Uterus (tissue), 4 donors: Measurements from ENCODE around the gene NUP85. TPM values are rescaled to one million over a fixed set of nuclear protein-coding genes. Genes with fewer than 3 reads are reported as not detected.

ENCODE experiments used
- DNase-seq, 2 donors: peaks; one replicate each; pipeline ENCODE4 v3.0.0-alpha.2; 2019 to 2020
- H3K27ac ChIP-seq, 2 donors: fragments of 200-600 bp; sonication (generic); 1 replicate in 1 of 2; 2 replicates in 1 of 2; pipeline ENCODE4 v1.5.1; 2016 to 2018
- H3K27me3 ChIP-seq, 2 donors: fragments of 200-600 bp; sonication (generic); one replicate each; pipeline ENCODE4 v1.5.1; 2018 to 2019; ENCODE audit warnings: control low read depth in 1 of 2
- H3K36me3 ChIP-seq, 2 donors: fragments of 200-600 bp; sonication (generic); one replicate each; pipeline ENCODE4 v1.5.1; 2019; ENCODE audit warnings: control low read depth in 1 of 2
- H3K4me1 ChIP-seq, 2 donors: fragments of 200-600 bp; sonication (generic); one replicate each; pipeline ENCODE4 v1.5.1; 2018 to 2019; ENCODE audit warnings: control low read depth in 1 of 2
- H3K4me3 ChIP-seq, 2 donors: fragments of 200-600 bp; sonication (generic); 1 replicate in 1 of 2; 2 replicates in 1 of 2; pipeline ENCODE4 v1.5.1; 2018 to 2019; ENCODE audit warnings: mild to moderate bottlenecking in 1 of 2
- H3K9me3 ChIP-seq, 2 donors: fragments of 200-600 bp; sonication (generic); one replicate each; pipeline ENCODE4 v1.5.1; 2019; ENCODE audit warnings: control low read depth in 1 of 2
- CTCF ChIP-seq, 4 experiments: fragments of 200-600 bp in 2 of 4; fragments of 450-650 bp in 2 of 4; sonication (generic) in 2 of 4; IDR thresholded peaks; one replicate each; pipeline ENCODE4 v1.5.1; 2016 to 2019; ENCODE audit warnings: antibody characterized with exemption in 4 of 4, mild to moderate bottlenecking in 2 of 4, moderate library complexity in 1 of 4
- POLR2A ChIP-seq, 2 donors: fragments of 450-650 bp; IDR thresholded peaks; one replicate each; pipeline ENCODE4 v1.6.1; 2016; ENCODE audit warnings: antibody characterized with exemption in 2 of 2, mild to moderate bottlenecking in 1 of 2, moderate library complexity in 1 of 2
- intact Hi-C: fragments of 100-400 bp; cut with DNase I; formaldehyde crosslinking; loops from one replicate; pipeline ENCODE4 v1.15.1; 2023; ENCODE audit warnings: low total_unique reads
- total RNA-seq, 4 donors: library from RNA; depleted of rRNA in 3 of 4; stranded (reverse); fragments of >200 nt in 3 of 4; gene quantifications; one replicate each; pipeline versions ENCODE4 v1.1.0 to v1.2.4, GENCODE V29; 2014 to 2023
- donor health status: DM: yes; HTN: yes; CAD: no.

The NUP85 gene
- total RNA-seq, 4 donors from 2014 or later: 17.1 to 108 (median 39.1) TPM

- TF ChIP-seq POLR2A (IDR thresholded peaks at IDR 0.05): no peak
- TF ChIP-seq CTCF (IDR thresholded peaks at IDR 0.05): no peak
- Histone ChIP-seq H3K4me1 (peaks cover 0 to 7% of the 10 kb centered on the region in 2 donors), H3K27ac (no peak overlapping the region), H3K27me3 (no peaks in the 10 kb centered on the region), H3K4me3 (no peak overlapping the region), H3K9me3 (no peaks in the 10 kb centered on the region), H3K36me3 (no peaks in the 10 kb centered on the region)
- intact Hi-C loops: no loop called here
- no peak for DNase-seq
Measured at GRCh38 chr17:75265614-75266315, 60.3 kb downstream of the NUP85 start.

- intact Hi-C loops: no loop called here
- H3K4me1 ChIP-seq: peaks cover 0 to 7% of the 10 kb centered on the region in 2 donors
- H3K9me3 ChIP-seq: no peaks in the 10 kb centered on the region
- H3K27me3 ChIP-seq: no peaks in the 10 kb centered on the region
- no peak for TF ChIP-seq POLR2A (IDR thresholded peaks at IDR 0.05)
- TF ChIP-seq CTCF (IDR thresholded peaks at IDR 0.05): no peak
- H3K4me3 ChIP-seq: no peak overlapping the region
- no peak for DNase-seq
- no peaks in the 10 kb centered on the region for H3K36me3 ChIP-seq
- H3K27ac ChIP-seq: no peak overlapping the region
Measured at GRCh38 chr17:75266316-75267152, 61.1 kb downstream of the NUP85 start.

- H3K36me3 ChIP-seq: no peaks in the 10 kb centered on the region
- H3K27ac ChIP-seq: no peak overlapping the region
- intact Hi-C loops: no loop called here
- no peaks in the 10 kb centered on the region for H3K27me3 ChIP-seq
- H3K4me1 ChIP-seq: peaks cover 0 to 7% of the 10 kb centered on the region in 2 donors
- DNase-seq: no peak
- H3K4me3 ChIP-seq: no peak overlapping the region
- no peaks in the 10 kb centered on the region for H3K9me3 ChIP-seq
- TF ChIP-seq CTCF (IDR thresholded peaks at IDR 0.05) (no peak), POLR2A (IDR thresholded peaks at IDR 0.05) (no peak)
Measured at GRCh38 chr17:75267153-75267410, 61.6 kb downstream of the NUP85 start.

- Histone ChIP-seq H3K4me3 (no peak overlapping the region), H3K9me3 (no peaks in the 10 kb centered on the region), H3K36me3 (no peaks in the 10 kb centered on the region), H3K27me3 (no peaks in the 10 kb centered on the region), H3K27ac (no peak overlapping the region), H3K4me1 (peaks cover 0 to 9% of the 10 kb centered on the region in 2 donors)
- TF ChIP-seq CTCF (IDR thresholded peaks at IDR 0.05): no peak
- TF ChIP-seq POLR2A (IDR thresholded peaks at IDR 0.05): no peak
- no peak for DNase-seq
- intact Hi-C loops: no loop called here
Measured at GRCh38 chr17:75267411-75268232, 62.1 kb downstream of the NUP85 start.
